ENCODE data around the gene LMTK3.

- TF ChIP-seq POLR2A (IDR thresholded peaks at IDR 0.05): no peak
- no peak for TF ChIP-seq EP300 (IDR thresholded peaks at IDR 0.05)
Observed at GRCh38 chr19:48513289-48514122, 1.9 kb upstream of the LMTK3 start.

Measured in suprapubic skin (tissue), 2 donors.